GM19397 (cell line): ENCODE results near the gene RXRA.

Source experiments
- ATAC-seq: cut with Tn5 transposase; IDR thresholded peaks from one replicate; pipeline ENCODE4 v1.9.1; 2021; ENCODE audit warnings: mild to moderate bottlenecking, moderate library complexity; ENCODE audit not compliant: unreplicated experiment

Gene RXRA

DNA sequence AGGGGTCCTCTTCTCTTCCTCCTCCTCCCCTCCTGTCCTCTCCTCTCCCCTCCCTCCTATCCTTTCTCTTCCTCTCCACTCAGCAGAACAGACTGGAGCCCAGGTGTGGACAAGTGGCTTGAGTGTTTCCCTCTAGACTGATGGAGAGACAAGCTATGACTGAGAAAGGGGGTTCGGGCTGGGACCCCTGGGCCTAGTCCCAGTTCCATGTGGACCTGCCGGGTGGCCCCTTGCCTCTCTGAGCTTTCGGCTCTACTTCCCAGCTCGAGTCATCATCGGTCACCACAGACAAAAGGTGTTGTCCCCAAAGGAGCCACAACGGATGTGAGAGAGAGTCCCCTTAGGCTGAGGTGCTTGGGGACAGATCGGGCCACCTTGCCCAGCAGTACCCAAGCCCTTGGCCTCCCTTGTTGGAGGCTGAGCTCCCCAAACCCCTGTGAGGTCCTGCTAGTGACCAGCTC, 3.4 kb upstream of the RXRA start:
- ATAC-seq = no peak

- no peak for ATAC-seq
Measured at GRCh38 chr9:134323741-134324358, 2.4 kb upstream of the RXRA start.

GRCh38 chr9:134324359-134325095, 1.7 kb upstream of the RXRA start:
- no peak for ATAC-seq

DNA sequence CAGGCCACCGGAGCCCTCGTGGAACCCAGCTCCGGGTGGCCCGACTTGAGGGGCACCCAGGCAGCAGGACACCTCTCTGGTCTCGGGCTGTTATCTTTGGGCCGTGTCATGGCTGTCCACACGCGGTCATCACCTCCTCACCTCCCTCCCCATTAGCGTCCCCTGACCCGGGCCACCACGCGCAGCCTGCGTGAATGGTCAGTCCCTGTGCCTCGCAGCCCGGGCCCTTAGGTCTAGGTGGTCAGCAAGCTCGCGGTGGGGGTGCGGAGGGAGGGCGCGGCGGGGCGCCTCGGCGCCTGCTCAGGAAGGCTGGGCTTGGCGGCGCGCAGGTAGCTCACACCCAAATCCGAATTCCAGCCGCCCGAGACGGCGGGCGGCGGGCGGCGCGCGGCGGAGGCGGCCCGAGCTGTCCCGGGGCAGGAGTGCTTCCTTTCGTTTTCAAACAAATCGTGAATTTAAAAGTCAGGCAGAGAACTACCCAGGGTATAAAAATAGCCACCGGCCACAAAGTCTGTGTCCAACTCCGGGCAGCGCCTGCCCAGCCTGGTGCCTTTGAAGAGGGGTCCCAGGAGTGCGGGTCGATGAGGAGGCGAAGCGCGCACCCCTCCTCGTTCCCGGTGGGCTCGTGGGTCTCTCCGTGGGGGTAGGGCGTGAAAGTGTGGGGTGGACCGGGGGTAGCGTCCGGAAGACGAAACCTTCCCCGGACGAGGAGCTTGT, 1.0 kb upstream of the RXRA start:
- no peak for ATAC-seq

GRCh38 chr9:134326724-134327601, 708 bp downstream of the RXRA start:
- no peak for ATAC-seq

GRCh38 chr9:134327671-134328231, 1.5 kb downstream of the RXRA start:
- no peak for ATAC-seq

GRCh38 chr9:134328341-134328840, 2.1 kb downstream of the RXRA start:
- no peak for ATAC-seq

GRCh38 chr9:134328841-134329575, 2.8 kb downstream of the RXRA start:
- ATAC-seq = no peak

- ATAC-seq = no peak
Measured at GRCh38 chr9:134329576-134329855, 3.3 kb downstream of the RXRA start.

DNA sequence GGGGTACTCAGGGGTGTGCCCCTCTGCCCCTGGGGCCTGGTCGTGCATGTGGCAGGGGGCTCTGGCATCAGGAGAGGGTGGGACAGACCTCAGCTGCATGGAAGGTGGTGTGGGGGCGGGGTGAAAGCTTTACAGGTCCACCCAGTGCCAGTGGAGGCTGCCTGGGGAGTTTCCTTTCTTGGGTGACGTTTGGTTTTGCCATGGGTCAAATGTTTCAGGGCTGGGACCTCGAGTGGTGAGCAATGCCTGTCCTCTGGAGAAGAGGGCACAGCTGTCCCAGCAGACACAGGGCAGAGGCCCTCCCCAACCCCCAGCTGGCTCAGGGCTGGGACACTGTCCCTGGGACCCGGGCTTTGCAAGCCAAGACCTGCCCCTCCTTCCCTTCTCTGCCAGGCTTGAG, 3.6 kb downstream of the RXRA start:
- ATAC-seq = no peak

GRCh38 chr9:134330590-134330989, 4.3 kb downstream of the RXRA start:
- no peak for ATAC-seq

DNA sequence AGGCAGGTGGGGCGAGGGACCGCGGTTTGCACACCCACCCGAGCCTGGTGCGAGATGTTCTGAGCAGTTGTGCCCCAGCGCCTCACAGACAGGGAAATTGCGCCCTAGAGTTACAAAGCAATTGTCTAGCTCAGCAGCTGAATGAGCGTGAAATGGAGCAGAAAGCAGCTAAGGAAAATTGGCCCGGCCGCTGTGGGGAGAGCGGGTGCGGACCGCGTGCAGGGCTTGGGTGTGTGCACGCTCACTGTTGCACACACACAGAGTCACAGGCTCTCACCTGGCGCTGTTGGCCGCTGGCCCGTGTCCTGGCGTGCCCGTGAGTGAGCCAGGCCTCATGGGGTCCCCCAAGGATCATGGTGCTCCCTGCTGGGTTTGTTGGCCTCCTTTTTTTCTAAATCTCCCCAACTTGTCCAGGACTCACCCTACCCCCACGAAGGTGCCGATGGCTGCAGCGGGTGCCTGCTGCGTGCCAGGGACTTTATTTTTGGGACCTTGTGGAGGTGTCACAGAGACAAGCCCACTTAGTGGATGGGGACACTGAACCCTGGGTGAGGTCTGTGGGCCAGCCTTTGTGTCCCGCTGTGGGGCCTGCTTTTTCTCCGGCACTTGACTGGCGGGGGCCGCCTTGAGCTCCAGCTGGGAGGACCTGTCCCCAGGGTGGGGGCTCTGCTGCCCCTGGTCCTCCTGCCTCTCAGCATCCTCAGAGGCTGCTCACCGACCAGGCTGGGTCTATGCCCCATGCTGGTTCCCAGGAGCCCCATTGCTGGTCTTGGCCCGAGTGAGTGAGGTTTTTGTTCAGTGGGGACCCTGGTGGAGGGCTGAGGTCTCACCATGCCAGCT, 5.2 kb downstream of the RXRA start:
- ATAC-seq = no peak

- no peak for ATAC-seq
Measured at GRCh38 chr9:134332266-134332665, 6.0 kb downstream of the RXRA start.

DNA sequence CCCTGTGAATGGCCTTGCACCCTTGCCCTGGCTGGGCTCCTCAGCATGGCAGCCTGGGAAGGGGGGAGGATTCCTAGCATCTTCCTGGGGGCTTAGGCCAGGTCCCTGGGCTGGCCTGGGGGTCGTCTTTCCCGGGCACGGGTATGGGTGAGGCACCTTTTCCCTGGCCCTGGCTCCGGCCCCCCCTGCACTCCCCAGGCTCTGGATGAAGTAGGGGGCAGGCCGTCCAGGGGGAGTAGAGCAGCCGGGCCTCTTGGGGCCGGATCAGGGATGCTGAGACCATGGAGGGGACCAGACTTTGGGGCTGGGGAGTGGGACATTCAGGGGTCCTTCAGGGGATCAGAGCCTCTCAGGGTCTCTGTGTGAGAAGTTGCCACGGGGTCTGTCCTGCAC, 6.6 kb downstream of the RXRA start:
- ATAC-seq = no peak

DNA sequence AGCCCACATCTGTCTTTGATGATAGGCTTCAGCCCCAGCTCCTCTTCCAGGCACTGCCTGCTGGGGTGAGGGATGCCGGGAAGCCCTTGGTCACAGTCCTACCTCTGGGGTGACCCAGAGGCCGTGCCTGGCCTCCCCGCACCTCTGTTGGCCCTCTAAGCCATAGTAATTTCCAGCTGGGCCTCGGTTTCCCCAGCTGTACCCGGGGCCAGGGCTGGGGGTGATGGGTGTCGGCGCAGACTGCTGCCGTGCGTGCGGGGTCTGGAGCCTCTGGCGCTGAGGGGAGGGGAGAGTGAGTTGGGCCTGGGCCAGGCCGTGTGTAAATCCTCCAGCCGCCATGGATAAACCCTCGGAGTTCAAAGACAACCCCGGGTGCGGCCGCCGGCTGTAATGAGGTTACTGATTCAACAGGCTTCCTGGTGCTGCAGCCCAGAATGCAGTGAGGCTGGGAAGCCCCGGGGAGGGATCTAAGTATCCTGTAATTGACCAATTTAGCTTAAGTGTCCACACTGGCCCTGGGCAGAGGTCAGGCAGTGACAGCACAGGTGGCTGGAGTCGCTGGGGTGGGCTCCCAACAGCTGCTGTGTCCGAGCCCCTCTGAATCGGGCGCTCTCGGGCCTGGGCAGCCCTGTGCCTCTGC, 7.1 kb downstream of the RXRA start:
- no peak for ATAC-seq

GRCh38 chr9:134333874-134334581, 7.8 kb downstream of the RXRA start:
- ATAC-seq = no peak

DNA sequence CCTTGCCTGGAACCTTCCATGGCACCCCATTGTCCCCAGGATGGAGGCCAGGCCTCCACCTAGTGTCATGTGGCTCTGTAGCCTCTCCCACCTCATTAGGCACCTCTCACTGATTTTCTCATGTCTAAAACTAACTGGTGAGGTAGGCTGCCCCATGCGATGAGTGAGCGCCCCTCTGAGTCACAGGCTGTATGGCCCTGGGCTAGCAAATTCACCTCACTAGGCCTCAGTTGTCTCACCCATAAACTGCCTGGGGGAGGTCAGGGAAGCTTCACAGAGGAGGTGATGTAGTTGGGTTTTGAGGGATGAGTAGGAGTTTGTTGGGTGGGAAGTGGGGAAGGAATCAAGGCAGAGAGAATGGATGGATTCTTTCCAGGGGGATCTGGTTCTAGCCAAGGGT, 8.8 kb downstream of the RXRA start:
- no peak for ATAC-seq
